ENCODE results near the gene PROB1.
A peak's percentile ranks its signal among the peaks of the same experiment; 100 is the strongest.
"Not testable (repeated sequence)": the region's sequence is repeated elsewhere in the genome, so short reads cannot be mapped to it uniquely, and the experiment has no call there.

PROB1 gene

DNA sequence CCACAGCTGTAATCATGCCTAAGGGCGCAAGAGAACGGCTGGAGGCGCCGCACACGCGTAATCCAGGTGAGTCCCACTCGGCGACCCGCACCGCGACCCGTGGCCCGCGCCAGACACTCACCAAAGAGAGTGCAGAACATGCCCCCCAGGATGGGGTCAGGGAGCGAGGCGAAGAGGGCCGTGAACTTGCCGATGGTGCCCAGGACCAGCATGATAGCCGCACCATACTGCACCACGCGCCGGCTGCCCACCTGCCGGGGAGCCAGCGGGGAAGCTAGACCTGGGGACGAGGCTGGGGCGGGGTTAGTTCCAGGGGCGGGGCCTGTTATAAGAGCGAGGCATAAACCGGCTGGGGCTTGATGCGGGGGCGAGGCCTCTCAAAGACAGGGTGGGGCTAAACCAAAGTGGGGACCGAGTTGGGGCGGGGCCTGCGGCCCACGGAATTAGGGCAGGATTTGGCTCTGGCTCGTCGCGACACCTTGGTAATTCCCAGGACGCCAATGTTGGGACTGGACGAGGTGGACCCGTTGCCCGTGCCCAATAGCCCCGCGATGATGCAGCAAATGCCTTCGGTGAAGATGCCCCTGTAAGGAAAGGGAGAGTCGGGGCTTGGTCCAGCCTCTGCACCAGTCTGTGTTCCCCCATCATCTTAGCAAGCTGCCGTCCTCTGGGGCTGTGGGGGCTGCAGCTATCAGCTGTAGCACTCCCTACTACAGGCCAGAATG lies 16.6 kb downstream of the PROB1 start:
- no peak for DNase-seq

DNA sequence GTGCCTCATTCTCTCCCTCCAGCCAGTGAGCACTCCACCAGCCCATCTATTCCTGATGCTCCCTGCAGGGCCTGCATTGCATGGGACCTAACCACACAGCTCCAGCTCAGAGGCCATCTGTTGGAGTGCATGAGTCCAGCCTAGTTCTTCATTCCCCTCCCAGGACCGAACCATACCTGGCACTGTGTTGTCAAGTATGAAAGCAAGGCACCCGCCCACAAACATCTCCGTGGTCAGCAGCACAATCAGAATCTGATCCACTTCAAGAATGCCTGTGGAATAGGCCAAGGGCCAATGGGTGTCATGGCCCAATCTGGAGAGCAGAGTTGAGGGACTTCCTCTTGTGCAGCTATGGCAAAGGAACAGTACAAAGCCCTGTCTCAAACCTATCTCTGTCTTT lies 17.7 kb downstream of the PROB1 start:
- DNase-seq, result no peak

DNA sequence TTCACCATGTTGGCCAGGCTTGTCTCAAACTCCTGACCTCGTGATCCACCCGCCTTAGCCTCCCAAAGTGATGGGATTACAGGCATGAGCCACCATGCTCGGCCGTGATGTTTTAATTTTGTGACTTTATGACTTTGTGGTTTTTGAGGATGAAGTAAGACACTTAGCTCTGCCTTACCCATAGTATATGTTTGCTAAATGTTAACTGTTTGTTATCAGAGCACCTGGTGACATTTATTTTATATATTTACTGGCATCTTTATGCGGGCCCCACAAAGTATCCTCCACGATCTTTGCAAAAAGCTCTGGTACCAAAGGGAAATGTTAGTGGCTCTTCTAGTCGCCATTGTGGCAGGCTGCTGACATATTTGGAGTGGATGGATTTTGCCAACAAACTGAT lies 18.5 kb downstream of the PROB1 start:
- DNase-seq, result no peak

DNA sequence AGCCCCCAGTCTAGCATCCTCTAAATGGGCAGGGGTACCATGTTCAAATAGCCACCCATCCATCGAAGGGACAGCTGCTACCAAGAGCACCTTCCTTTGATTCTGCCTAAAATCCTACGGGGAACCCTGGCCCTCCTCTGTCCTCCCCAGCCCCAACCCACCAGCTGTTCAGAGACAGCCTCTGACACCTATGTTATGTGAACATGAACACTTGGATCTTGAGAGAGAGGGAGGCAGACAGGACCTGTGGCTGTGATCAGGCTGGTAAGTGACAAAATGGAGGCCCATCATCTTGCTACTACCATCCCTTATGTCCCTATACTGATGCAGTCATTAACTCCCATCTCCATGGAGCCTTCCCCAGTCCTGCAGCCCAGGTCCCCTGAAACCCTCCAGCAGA lies 20.0 kb downstream of the PROB1 start:
- no peak for DNase-seq

DNA sequence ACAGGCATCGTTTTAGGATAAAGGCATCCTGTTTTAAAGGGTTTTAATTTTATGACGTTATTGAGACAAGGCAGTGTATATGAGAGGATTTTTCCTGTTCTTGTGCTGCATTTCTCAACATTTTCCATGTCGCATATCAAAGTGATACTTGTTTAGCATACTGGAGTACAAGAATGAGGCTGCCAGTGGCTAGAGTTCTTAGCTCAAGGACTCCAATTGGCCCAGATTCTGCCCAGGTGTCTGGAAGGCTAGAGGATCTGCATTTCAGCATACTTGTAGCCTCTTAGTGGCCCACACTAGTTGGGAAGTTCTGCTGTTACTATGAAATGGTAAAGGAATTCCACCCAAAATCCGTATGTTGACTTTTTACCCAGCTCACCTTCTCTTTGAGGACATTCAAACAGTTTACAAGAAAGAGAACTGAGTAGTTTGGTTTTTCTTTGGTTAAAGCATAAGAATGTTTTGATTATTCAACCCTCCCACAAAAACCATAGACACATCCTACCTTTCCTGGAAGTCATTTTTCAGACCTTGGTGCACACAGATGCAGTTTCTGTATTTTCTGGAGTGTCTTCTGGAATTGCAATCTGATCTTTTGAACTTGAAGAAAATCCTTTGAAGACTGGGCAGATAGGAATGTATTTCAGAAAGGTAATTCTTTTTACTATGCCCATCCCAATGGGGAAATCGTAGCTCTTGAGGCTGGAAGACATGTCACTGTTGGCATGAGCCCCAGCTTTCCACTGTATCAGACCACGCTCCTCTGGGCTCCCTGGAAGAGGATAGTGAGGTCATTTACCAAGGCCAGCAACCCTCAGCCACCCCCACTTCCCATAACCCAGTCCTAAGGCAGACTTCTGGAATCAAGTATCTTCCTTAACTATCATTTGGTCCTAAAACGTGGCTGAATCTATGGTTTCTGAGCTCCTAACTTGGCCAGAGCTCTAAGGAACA lies 23.1 kb downstream of the PROB1 start:
- no peak for DNase-seq

DNA sequence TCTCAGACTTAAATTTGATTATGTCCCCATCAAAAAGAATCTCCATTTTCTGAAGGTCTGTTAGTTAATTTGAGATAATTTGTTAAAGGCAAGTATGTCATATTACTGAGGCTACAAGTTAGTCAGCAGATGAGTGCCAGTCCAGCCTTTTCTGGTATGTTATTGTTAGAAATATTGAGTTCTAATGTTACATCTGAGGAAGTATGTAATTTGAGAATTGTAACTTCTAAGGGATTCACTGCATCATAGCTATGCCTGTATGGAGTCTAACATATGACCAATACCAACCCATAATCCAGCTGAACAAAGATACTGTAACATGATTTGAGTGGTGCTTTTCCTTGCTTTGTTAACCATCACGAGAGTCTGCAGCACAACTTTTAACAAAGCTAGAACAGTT lies 25.7 kb downstream of the PROB1 start:
- no peak for DNase-seq

DNA sequence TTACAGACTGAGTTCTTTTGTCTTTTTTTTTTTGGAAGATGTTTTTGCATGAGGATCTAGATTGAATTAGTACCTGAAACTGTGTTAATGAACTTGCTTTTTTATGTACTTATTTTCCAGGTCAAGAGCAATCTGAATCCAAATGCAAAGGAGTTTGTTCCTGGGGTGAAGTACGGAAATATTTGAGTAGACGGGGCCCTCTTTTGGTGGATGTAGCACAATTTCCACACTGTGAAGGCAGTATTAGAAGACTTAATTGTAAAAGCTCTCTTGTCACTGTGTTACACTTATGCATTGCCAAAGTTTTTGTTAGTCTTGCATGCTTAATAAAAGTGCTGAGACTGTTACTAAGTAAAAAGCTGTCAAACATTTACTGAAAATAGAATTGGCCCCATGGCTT lies 26.3 kb downstream of the PROB1 start:
- no peak for DNase-seq

DNA sequence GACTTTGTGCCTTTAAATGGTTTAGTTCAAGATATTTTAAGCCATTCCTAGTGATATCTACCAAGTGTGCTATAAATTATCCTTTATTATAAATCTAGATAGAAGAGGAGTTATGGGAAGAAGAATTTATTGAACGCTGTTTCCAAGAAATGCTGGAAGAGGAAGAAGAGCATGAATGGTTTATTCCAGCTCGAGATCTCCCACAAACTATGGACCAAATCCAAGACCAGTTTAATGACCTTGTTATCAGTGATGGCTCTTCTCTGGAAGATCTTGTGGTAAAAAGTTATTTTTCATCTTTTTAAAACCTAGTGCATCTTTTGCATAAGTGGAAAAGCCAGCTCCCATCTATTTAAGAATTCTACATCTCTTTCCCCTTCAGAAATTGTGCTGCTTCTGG lies 30.4 kb downstream of the PROB1 start:
- DNase-seq, result no peak

DNA sequence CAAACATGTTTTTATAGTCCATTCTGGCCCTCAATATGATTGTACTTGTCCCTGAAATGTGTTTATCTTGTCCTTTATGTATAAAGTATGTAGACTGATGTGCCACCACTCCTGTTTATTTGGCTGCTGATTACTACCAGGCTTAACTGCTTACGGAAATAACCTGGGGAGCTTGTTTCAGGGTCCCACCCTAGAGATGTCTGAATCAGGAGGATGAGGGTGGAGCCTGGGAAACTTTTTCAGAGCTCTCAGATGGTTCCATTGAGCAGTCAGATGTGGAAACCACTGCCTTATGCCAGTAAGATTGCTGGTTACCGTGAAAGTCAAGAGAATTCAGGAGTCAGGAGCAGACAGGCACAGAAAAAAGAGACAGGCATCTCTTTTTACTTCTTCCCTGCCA lies 31.0 kb downstream of the PROB1 start:
- no peak for DNase-seq

DNA sequence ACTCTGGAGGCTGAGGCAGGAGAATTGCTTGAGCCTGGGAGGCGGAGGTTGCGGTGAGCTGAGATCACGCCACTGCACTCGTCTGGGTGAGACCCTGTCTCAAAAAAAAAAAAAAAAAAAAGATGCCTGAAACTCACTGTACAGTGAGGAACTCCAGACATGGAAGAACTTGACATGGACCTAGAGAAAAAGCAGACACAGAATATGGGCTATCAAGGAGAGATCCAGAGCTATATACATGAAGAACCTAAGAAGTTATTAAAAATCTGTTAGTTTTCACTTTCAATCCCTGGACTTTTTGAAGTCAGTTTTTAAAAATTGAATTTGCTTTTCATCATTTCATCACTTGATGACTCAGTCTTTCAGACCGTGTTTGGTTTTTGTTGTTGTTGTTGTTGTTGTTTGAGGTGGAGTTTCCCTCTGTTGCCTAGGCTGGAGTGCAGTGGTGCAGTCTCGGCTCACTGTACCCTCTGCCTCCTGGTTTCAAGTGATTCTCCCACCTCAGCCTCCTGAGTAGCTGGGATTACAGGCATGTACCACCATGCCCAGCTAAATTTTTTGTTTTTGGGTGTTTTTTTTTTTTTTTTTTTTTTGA lies 33.0 kb downstream of the PROB1 start:
- no peak for DNase-seq

DNA sequence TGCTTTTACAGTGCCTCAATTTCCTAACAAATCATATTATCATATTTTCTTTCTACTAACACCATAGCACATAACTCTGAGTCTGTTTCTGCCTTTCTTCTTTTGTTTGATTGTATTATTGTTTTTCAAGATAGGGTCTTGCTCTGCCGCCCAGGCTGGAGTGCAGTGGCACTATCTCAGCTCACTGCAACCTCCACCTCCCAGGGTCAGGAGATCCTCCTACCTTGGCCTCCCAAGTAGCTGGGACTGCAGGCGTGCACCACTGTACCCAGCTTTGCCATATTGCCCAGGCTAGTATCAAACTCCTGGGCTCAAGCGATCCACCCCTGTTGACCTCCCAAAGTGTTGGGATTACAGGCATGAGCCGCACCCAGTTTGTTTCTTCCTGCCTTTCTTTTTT lies 34.5 kb downstream of the PROB1 start:
- DNase-seq, result no peak

DNA sequence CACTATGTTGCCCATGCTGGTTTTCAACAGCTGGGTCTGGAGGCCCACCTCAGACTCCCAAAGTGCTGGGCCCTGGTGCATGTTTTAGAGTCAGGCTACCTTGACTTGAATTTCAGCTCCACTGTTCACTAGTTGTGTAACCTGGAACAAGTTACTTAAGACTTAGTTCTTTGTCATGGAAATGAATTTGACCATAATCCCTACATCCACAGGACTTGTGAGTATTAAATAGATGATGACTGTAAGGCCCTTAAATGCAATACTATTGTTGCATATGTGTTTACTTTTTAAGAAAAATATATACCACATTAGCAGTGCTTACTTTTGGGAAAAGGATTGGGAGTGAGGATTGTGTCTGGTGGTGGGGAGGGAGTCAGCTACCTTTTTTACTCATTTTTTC lies 36.8 kb downstream of the PROB1 start:
- DNase-seq, result no peak

DNA sequence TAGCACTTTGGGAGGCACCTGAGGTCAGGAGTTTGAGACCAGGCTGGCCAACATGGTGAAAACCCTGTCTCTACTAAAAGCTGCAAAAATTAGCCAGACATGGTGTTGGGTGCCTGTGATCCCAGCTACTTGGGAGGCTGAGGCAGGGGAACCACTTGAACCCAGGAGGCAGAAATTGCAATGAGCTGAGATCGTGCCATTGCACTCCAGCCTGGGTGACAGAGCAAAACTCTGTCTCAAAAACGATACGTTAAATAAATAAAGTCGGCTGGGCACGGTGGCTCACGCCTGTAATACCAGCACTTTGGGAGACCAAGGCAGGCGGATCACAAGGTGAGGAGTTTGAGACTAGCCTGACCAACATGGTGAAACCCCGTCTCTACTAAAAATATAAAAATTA lies 39.0 kb downstream of the PROB1 start:
- not testable (repeated sequence) for DNase-seq

DNA sequence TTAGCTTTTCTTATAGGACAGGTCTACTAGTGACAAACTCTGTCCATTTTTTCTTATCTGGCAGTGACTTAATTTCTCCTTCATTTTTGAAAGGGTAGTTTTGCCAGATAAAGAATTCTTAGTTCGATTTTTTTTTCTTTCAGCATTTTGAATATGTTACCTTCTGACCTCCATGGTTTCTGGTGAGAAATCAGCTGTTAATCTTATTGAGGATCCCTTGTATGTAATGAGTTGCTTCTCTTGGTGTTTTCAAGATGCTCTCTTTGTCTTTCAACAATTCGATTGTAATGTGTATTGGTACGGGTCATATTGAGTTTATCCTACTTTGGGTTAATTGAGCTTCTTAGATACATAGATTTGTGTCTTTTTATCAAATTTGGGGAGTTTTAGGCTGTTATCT lies 40.7 kb downstream of the PROB1 start:
- no peak for DNase-seq

DNA sequence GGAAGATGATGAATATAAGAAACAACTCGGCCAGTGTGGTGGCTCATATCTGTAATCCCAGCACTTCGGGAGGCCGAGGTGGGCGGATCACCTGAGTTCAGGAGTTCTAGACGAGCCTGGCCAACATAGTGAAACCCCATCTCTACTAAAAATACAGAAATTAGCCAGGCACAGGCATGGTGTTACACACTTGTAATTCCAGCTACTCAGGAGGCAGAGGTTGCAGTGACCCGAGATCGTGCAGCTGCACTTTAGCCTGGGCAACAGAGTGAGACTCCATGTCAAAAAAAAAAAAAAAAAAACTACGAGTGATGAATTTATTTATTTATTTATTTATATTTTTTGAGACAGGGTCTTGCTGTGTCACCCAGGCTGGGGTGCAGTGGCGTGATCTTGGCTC lies 47.0 kb downstream of the PROB1 start:
- not testable (repeated sequence) for DNase-seq

DNA sequence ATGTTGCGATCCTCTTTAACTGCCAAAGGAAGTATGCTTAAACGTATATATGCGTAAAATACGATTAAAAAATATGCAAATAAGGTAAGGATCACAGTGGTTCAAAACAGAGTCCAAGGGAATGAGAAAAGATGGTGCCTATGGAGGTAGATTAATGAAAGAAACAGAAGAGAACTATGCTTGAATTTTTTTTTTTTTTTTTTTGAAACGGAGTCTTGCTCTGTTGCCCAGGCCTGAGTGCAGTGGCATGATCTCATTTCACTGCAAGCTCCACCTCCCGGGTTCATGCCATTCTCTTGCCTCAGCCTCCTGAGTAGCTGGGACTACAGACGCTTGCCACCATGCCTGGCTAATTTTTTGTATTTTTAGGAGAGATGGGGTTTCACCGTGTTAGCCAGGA lies 49.5 kb downstream of the PROB1 start:
- not testable (repeated sequence) for DNase-seq

DNA sequence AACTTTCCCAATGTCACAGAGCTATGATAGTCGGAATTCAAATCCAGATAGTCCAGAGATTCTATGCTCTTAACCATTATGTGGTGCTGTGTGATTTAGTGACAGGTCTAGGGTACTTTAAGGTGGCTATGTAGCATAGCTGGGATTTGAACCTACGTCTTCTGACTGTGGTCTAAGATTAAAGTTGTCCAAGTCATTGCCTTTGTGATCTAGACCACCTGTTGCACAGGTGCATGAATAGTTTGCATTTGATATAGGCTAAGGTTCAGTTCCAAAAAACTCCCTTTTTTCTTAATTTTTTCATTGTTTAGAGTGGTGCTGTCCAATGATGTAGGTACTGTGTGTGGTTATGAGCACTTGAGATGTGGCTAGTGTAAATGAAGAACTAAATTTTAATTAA lies 50.7 kb downstream of the PROB1 start:
- no peak for DNase-seq

DNA sequence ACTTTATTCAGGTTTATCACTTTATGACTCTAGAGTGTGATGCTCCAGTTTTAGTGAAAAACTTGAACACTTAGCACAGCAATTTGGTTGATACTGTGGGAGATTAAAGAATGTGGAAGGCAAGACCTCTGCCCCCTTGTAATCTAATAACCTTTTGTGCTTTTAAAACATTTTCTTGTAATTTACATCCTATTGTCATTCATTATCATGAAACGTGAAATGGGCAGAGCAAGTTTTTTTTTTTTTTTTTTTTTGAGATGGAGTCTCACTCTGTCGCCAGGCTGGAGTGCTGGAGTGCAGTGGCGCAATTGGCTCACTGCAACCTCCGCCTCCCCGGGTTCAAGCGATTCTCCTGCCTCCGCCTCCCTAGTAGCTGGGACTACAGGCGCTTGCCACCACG lies 51.4 kb downstream of the PROB1 start:
- no peak for DNase-seq

DNA sequence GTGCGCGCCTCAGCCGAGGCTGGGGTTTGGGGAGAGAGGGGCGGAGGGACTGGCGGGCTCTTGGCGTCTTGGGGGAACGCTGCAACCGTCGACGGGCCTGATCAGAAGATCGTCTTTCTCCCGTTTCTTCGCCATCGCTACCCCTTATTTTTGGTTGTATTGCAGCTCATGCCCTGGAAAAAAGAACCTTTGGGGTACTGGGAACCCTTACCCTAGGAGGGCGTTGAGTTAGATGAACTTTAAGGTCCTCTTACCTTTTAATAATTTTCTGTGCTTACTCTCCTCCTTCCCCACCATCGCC lies 52.5 kb downstream of the PROB1 start:
- DNase-seq, result peak; percentile 78

DNA sequence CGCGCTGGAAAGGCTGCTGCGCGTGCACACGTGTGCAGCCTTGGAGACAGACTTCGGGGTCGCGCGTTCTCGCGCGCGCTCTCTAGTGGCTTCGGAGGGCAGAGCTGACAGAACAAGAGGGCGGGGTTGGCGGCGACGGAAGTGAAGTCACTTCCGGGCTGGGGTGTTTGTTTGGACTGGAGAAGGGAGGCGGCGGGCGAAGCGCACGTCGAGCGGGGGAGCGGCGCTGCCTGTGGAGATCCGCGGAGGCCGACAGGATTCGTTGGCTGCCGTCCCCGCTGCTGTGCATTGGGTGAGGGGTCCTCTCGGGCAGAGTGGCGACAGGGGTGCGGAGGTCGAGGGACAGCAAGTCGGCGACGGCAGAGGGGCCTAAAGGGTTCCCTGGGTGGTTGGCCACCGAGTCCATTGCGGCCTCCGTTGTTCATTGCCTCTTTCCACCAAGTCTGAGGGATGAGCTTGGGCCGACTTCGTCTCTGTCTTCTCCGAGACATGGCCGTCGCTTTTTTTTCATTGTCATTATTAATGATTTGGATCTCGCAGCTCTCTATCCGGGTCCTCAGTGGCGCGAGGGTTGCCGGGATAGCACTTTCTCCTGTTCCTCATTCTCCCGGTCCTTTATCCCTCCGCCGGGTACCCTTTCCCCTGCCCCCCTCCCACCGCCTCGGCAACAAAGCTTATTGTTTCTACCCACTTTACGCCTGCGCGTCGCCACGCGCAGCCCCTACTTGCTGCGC lies 53.0 kb downstream of the PROB1 start, which contains the start of gene PAIP2:
Gene PAIP2, plus strand, starts transcription at position 166 of the 734 bp plus-strand sequence. CDS start 21,931 bp downstream, outside the sequence.
- peak; percentile 98 for DNase-seq

DNA sequence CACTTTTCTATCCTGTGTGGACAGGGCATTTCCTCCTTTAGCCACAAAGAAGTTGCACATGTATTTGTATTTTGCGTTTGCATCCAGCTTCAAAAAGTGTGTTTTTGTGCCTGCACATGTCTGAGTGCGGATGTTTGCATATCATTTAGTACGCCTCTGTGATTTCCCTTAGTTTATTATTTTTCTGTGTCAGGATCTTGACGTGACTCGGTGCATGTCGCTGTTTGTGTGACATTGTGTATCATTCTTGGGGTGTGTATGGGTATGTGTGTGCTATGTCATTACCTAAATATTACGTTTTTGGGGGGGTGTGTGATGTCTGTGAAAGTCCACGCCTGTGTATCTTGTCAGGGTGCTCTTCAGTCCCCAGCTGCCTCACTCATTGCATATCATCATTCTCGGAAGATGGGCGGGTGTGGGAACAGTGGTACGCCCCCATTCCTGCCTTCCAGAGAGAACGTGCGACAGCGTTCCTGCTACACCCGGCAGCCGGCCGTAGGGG lies 53.7 kb downstream of the PROB1 start:
- DNase-seq, result no peak
